H1 (cell line): ENCODE results near the gene CCNY. TPM values are rescaled to one million over a fixed set of nuclear protein-coding genes. Genes with fewer than 3 reads are reported as not detected.

Experiments
- EGR1 ChIP-seq: IDR thresholded peaks from 2 replicates; pipeline ENCODE4 v1.6.1; 2011; ENCODE audit warnings: low read depth, low read length, borderline replicate concordance
- EP300 ChIP-seq, 2 experiments: IDR thresholded peaks; 1 replicate in 1 of 2; 2 replicates in 1 of 2; pipeline ENCODE4 v1.6.1; 2011 to 2012; ENCODE audit warnings: low read depth in 2 of 2, low read length in 2 of 2, mild to moderate bottlenecking in 2 of 2, borderline replicate concordance in 1 of 2, inconsistent platforms in 1 of 2, moderate library complexity in 1 of 2
- GABPA ChIP-seq: IDR thresholded peaks from 2 replicates; pipeline ENCODE4 v1.6.1; 2011; ENCODE audit warnings: mild to moderate bottlenecking, low read length, moderate library complexity, borderline replicate concordance; ENCODE audit not compliant: insufficient read depth
- JUN ChIP-seq: IDR thresholded peaks from 2 replicates; pipeline ENCODE4 v1.6.1; 2011; ENCODE audit warnings: low read depth, mild to moderate bottlenecking, improper control_type of control experiment, low read length
- MAFK ChIP-seq: IDR thresholded peaks from 2 replicates; pipeline ENCODE4 v1.6.1; 2012; ENCODE audit warnings: low read depth, mild to moderate bottlenecking, improper control_type of control experiment, low read length
- SP4 ChIP-seq: IDR thresholded peaks from 2 replicates; pipeline ENCODE4 v1.6.1; 2012; ENCODE audit warnings: low read length, inconsistent platforms
- polyA plus RNA-seq, 7 experiments: library from polyadenylated mRNA; depleted of rRNA in 3 of 7; stranded (reverse) in 5 of 7; unstranded in 2 of 7; fragments of >200 nt in 5 of 7; fragments of 200-250 nt in 2 of 7; gene quantifications; 1 replicate in 5 of 7; 2 replicates in 1 of 7; 4 replicates in 1 of 7; pipeline versions ENCODE4 v1.2.1 to v1.2.3, GENCODE V29; 2011 to 2013; ENCODE audit warnings: missing spikeins in 2 of 7, mixed read lengths in 2 of 7
- total RNA-seq: library from RNA; stranded (reverse); fragmentation: NEBNext Ultra II Directional; extraction: Animal tissue kit (Norgen Biotek cat#: 25700); gene quantifications from 2 replicates; pipeline ENCODE4 v1.2.1, GENCODE V29; 2021
- TF ChIP-seq, protein P1 (sequence below), 3 experiments: IDR thresholded peaks; 1 replicate in 2 of 3; 2 replicates in 1 of 3; pipeline versions ENCODE4 v1.5.1 to v1.6.1; 2011; ENCODE audit warnings: low read length in 3 of 3, mild to moderate bottlenecking in 3 of 3, inconsistent platforms in 2 of 3, low read depth in 1 of 3, moderate library complexity in 1 of 3; ENCODE audit not compliant: insufficient read depth in 1 of 3; ENCODE audit errors: control extremely low read depth in 1 of 3

CCNY gene
- total and polyA plus RNA-seq, 2 of the 8 experiments (the other 6 are each of a cell fraction or from before 2014, with no cell fraction given): 25.3 to 68.2 TPM

DNA sequence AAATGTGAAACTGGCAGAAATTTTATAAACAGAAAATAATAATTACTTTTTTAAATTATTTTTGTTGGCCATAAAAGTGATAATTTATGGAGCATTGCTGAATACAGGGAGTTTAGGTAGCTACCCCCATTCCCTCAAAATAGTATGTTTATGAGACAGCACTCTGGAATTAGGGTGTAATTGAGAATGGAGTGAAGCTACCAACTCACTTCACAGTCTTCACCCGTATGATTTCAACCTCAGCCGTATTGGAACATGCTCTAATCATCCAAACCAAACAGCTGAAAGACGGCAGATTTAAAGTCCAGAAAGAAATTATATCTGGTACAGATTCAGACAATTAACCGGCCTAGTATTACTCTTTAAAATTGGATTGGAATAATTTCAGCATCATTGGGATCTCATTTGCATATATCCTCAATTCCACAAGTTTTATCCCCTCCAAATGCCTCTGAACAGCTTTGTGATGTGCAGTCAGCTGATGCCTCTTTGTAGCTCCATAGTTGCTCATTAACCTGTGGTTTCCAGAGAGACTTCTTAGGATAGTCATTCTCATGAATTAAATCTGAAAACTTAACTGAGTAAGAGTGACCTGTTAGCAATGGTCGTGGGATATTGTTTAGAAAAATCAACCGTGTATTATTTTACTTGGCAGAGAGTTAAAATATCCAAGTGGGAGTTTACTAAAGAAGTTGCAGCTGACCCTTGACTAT lies 209.7 kb downstream of the CCNY start (continued):
- TF ChIP-seq JUN (no peak), MAFK (no peak), EGR1 (no peak), SP4 (no peak), EP300 (IDR thresholded peaks at IDR 0.05; ENCODE audit: borderline replicate concordance in 1 of 2, low read depth in 2 of 2, low read length in 2 of 2) (no peak), GABPA (no peak)
- TF ChIP-seq, protein P1, sequence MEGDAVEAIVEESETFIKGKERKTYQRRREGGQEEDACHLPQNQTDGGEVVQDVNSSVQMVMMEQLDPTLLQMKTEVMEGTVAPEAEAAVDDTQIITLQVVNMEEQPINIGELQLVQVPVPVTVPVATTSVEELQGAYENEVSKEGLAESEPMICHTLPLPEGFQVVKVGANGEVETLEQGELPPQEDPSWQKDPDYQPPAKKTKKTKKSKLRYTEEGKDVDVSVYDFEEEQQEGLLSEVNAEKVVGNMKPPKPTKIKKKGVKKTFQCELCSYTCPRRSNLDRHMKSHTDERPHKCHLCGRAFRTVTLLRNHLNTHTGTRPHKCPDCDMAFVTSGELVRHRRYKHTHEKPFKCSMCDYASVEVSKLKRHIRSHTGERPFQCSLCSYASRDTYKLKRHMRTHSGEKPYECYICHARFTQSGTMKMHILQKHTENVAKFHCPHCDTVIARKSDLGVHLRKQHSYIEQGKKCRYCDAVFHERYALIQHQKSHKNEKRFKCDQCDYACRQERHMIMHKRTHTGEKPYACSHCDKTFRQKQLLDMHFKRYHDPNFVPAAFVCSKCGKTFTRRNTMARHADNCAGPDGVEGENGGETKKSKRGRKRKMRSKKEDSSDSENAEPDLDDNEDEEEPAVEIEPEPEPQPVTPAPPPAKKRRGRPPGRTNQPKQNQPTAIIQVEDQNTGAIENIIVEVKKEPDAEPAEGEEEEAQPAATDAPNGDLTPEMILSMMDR (IDR thresholded peaks at IDR 0.05; ENCODE audit: control extremely low read depth in 1 of 3, insufficient read depth in 1 of 3, low read depth in 1 of 3, low read length in 3 of 3): no peak
